Erythroblast (primary cell): ENCODE results near the gene SUSD3.

Experiments used
- GATA1 ChIP-seq: IDR thresholded peaks from 2 replicates; pipeline ENCODE4 v1.6.1; 2011; ENCODE audit warnings: low read depth, mild to moderate bottlenecking, control low read depth, low read length, moderate library complexity
- POLR2A ChIP-seq: IDR thresholded peaks from 2 replicates; pipeline ENCODE4 v1.6.1; 2011; ENCODE audit warnings: mild to moderate bottlenecking, low read length

- TF ChIP-seq POLR2A, result no peak
- no peak for TF ChIP-seq GATA1
Observed at GRCh38 chr9:93128011-93128714, 69.7 kb downstream of the SUSD3 start.
